HuH-7.5 (cell line): ENCODE results near the gene AOC3.
"Not testable (repeated sequence)": the region's sequence is repeated elsewhere in the genome, so short reads cannot be mapped to it uniquely, and the experiment has no call there.

ENCODE experiments used
- DNase-seq: peaks from one replicate; pipeline ENCODE4 v3.0.0; 2011; ENCODE audit warnings: low spot score

AOC3 gene

DNA sequence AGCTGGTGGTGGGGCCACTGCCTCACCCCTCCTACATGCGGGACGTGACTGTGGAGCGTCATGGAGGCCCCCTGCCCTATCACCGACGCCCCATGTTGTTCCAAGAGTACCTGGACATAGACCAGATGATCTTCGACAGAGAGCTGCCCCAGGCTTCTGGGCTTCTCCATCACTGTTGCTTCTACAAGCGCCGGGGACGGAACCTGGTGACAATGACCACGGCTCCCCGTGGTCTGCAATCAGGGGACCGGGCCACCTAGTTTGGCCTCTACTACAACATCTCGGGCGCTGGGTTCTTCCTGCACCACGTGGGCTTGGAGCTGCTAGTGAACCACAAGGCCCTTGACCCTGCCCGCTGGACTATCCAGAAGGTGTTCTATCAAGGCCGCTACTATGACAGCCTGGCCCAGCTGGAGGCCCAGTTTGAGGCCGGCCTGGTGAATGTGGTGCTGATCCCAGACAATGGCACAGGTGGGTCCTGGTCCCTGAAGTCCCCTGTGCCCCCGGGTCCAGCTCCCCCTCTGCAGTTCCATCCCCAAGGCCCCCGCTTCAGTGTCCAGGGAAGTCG lies 16.8 kb downstream of the AOC3 start:
- DNase-seq: not testable (repeated sequence)

DNA sequence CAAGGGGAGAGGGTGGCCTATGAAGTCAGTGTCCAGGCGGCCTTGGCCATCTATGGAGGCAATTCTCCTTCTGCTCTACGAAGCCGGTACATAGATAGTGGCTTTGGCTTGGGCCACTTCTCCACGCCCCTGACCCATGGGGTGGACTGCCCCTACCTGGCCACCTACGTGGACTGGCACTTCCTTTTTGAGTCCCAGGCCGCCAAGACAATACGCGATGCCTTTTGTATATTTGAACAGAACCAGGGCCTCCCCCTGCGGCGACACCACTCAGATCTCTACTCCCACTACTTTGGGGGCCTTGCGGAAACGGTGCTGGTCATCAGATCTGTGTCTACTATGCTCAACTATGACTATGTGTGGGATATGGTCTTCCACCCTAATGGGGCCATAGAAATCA lies 17.3 kb downstream of the AOC3 start:
- DNase-seq: no peak

DNA sequence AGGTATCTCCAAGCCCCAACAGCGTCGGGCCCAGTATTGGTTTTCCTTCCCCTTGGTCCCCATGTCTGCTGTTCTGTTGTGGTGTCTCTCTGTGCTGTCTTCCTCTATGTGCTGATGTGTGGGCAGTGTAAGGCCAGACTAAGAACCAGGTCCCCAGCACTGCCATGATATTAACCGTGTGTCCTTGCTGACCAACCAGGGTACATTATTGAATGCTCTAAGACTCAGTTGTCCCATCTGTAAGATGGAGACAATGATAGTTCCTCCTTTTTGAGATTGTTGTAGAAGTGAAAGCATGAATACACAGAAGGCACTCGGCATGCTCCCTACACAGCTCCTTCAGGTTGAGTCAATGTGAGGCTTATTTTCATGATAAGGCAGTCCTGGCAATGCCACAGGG lies 20.6 kb downstream of the AOC3 start:
- DNase-seq: no peak

DNA sequence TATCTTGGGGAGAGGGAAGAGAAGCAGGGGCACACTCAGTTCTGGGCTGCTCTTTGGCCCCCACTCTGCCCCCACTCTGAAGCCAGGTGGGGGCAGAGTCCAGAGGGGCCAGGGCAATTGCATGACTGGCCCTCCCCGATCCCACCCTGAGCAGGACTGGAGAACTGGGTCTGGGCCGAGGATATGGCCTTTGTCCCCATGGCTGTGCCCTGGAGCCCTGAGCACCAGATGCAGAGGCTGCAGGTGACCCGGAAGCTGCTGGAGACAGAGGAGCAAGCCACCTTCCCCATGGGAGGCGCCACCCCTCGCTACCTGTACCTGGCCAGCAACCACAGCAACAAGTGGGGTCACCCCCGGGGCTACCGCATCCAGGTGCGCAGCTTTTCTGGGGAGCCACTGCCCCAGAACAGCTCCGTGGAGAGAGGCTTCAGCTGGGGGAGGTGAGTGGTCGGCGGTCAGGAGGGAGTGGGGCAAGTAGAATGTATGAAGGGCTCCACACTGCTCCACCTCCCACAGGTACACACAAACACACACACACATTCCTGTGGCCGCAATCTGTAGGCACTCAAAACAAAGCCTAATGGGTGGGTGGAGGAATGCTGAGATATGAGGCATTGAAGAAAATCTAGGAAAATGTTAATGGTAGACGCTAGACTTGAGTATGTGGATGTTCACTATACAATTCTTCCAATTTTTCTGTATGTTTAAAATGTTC lies 21.4 kb downstream of the AOC3 start:
- DNase-seq: no peak

DNA sequence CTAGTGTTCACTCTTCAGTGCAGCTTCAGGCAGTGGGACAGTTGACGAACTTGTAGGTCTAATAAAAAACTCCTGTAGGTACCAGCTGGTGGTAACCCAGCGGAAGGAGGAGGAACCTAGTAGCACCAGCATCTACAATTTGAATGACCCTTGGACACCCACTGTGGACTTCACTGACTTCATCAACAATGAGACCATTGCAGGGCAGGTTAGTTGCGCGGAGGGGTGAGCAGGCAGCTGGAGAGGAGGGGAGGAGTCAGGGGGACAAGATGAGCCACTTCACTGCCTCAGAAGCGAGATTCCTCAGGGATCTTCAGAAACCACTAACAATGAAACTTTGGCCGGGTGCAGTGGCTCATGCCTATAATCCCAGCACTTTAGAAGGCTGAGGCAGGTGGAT lies 22.3 kb downstream of the AOC3 start:
- DNase-seq: no peak

DNA sequence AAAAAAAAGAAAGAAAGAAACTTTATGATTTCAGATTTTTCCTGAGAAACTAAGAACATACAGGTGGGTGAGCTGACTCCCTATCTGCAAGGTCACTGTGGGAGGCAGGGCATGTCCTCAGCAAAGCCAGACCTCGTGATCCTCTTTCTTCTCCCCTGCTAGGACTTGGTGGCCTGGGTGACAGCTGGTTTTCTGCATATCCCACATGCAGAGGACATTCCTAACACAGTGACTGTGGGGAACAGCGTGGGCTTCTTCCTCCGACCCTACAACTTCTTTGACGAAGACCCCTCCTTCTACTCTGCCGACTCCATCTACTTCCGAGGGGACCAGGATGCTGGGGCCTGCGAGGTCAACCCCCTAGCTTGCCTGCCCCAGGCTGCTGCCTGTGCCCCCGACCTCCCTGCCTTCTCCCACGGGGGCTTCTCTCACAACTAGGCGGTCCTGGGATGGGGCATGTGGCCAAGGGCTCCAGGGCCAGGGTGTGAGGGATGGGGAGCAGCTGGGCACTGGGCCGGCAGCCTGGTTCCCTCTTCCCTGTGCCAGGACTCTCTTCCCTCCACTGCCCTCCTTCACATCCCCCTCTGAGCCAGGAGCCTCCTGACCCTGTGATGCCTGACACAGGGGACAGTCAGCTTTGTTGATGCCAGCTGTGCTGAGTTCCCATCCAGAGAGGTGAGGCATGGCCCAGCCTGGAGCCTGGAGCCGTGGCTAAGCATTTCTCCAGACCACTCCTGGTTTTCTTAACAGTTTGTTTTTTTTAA lies 23.1 kb downstream of the AOC3 start:
- DNase-seq: not testable (repeated sequence)

DNA sequence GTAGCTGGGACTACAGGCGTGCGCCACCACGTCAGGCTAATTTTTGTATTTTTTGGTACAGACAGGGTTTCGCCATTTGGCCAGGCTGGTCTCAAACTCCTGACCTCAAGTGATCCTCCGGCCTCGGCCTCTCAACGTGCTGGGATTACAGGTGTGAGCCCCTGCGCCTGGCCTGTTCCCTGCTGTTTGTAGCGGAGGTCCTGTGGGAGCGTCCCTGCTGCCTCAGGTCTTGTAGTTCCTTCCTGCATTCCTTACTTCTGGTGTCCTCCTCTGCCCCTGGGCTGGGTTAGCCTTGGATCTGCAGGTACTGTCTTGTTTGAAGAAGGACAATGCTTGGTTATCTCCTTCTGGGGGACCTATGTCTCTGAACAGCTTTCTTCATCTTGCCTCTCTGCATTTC lies 26.0 kb downstream of the AOC3 start:
- no peak for DNase-seq

DNA sequence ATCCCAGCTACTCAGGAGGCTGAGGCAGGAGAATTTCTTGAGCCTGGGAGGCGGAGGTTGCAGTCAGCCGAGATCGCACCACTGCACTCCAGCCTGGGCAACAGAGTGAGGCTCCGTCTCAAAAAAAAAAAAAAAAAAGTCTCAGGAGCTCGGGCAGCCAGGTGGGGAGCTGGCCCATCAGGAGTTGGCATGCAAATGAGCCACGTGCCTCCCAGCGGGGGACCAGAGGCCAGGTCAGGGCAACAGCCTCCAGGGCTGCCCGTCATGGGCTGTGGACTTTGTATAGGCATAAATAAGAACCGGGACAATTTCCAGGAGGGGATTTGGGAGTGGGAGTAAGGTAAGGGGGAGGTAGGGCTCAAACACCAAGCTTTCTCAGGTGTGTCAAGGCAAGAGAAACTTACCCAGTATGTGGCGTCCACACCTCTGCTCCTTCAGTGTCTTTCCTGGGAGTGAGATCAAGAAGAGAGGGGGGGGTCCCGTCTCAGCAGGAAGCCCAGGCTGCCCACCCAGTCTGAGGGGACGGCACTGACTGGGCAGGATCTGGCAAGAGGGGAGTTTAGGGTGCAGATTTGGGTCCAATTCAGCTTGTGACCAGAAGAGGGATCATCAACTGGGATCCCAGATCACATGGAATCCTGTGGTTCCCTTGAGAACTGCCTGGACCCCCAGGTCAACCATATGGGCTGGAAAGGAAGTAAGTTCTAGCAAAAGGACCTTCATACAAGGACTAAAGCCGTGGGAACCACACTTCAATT lies 27.3 kb downstream of the AOC3 start:
- peak; percentile 62 for DNase-seq

DNA sequence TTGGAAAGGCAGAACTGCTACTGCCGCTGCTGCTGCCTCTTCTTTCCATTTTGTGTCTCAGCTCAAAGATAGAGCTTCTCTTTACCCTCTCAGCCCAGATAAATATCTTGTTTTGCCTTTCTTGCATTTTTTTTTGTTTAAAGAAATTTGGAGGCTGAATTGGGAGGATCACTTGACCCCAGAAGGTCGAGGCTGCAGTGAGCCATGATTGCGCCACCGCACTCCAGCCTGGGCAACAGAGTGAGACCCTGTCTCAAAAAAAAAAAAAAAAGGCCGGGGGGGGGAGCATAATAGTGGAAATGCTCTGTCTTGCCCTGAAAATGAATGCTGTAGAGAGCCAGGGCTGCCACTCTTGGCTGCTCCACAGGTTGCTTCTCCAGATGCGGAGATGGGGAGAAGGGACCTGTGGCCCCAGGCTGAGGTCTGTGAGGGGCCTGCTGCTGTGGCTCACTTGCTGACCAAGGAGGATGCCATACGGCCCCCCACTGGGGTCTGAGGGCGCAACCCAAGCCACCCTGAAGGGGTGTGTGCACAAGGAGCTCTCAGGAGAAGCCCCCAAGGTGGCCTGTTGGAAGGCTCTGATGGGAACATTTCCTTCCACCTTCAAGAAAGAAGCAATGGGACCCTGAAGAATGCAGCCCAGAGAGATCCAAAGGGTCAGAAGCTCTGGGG lies 28.1 kb downstream of the AOC3 start:
- no peak for DNase-seq

DNA sequence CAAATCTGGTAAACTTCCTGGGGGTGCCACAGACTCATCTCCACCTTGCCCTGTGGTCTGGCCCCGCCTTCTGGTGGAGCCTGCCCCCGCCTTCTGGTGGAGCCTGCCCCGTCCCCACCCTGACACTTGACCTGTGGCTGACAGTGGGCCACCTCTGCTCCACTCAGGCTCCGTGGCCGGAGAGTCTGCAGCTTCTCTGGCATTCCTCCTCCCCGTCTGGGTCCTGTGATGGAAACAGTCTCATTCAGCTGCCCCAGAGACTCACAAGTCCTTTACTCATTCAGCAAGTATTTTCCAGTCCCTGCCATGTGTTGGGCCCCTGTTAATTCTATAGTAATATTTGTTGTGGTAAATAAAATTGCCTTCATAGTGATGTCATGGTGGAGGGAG lies 28.6 kb downstream of the AOC3 start:
- no peak for DNase-seq

DNA sequence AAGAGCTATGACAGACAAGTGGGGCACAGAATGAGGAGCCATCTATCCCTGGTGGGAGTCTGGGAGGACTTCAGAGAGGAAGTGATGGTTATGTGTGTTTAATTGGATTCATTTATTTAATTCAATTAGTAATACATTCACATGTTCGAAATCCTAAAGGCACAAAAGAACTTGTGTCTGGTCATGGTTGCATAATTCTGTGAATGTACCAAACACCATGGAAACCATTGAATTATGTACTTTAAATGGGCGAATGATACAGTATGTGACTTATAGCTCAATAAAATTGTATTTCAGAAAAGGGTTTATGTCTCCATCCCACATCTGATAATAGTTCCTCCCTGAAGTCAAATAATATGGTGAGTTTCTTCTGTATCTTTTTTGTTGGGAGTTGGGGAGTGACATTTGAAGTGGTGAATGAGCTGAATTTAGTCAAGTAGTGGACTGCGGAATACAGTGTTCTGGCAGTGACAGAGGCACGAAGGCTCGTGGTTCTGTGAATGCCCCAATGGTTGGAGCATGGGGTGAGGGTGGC lies 29.8 kb downstream of the AOC3 start:
- DNase-seq: no peak

DNA sequence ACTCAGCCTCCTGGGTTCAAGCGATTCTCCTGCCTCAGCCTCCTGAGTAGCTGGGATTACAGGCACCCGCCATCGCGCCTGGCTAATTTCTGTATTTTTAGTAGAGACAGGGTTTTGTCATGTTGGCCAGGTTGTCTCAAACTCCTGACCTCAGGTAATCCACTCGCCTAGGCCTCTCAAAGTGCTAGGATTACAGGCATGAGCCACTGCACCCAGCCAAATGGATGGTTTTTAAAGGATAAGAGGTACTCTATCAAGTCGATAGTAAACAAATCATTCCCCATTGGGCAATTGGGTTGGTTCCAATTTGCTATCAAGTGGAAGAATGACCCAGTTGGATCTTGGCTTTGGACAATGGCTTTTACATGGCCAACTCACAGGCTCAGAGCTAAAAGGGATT lies 30.7 kb downstream of the AOC3 start:
- not testable (repeated sequence) for DNase-seq

DNA sequence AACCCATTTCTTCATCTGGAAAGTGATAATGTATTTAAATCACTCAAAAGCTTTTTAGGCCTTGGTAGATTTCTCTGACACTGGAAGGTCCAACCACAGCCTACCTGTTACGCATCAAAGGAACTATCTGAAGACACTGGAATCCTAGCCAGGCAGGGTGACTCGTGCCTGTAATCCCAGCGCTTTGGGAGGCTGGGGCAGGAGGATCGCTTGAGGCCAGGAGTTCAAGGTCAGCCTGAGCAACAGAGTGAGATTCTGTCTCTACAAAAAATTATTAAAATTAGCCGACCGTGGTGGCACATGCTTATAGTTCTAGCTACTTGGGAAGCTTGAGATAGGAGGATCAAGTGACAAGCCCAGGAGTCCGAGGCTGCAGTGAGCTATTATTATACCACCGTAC lies 31.2 kb downstream of the AOC3 start:
- DNase-seq: no peak

DNA sequence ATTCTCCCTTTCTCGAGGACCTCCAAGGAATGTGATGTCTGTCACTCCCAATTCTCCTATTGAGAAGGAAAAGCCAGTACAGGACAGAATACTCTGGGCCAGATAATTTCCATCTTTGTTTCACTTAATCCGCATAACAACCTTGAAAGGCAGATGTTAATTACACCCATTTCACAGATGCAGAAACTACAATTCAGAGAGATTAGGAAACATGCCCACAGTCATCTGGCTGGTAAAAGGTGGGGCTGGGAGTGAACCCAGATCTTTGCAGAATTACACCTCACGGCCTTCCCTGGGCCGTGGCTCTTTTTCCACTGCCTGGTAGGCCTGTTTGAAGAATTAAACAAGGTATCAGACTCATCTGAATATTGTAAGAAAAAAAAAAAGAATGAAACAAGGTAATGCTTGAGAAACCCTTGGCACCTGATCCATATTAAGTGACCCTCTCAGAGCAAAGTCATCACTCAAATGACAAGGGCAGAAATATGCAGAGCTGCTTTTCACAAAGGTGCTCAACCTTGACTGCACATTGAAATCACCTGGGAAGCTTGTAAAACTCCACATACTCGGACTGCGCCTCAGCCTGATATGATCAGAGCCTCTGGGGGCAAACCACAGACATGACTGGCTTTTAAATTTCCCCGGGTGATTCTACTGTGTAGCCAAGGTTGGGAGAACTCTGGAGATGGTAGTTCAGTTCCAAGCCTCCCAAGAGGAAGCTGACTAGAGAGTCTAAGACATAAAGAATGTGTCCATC lies 33.0 kb downstream of the AOC3 start:
- DNase-seq: no peak

DNA sequence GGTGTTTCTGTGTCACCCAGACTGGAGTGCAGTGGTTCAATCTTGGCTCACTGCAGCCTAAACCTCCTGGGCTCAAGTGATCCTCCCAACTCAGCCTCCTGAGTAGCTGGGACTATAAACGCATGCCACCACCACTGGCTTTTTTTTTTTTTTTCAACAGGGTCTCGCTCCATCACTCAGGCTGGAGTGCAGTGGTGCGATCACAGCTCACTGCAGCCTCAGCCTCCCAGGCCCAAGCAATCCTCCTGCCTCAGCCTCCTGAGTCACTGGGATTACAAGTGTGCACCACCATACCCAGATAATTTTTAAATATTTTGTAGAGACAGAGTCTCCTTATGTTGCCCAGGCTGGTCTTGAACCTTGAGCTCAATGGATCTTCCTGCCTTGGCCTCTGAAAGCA lies 34.8 kb downstream of the AOC3 start:
- not testable (repeated sequence) for DNase-seq

DNA sequence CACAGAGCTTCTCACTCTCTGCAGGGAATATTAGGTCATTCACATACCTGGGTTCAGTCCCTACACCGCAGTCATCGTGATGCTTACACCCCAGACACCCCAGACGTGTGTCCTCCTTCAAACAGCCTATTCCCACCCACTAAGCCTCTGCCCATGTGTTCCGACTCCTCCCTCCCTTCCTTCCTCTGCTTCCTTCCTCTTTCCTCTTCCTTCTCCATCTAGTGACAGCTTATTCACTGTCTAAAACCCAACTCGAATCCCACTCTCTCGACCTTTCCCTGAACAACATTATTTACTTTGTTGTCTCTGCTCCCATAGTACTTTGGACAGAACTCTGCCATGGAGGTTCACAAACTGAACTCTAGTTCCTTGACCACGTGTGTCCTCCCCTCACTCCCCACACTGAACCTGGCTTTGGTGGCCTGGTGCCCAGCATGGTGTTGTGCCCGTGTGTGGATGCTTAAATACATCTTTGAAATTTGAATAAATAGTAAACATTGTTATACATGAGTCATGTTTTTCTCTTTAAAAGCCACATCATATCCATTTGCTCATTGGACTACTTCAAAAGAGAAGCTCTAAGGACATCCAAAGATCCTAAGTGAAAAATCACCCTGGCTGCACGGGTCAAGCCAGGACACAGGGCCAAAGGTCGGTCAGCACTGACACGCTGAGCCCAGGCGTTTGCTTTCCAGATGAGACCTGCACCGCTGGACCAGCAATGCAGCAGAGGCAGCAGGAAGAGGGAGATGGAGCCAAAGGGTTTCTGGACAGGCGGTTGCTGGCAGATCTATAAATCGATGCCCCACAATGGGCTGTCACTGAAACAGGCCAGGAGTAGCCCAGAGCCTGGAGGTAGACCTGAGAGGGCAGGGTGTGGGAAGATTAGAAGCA lies 35.5 kb downstream of the AOC3 start:
- peak; percentile 67 for DNase-seq

DNA sequence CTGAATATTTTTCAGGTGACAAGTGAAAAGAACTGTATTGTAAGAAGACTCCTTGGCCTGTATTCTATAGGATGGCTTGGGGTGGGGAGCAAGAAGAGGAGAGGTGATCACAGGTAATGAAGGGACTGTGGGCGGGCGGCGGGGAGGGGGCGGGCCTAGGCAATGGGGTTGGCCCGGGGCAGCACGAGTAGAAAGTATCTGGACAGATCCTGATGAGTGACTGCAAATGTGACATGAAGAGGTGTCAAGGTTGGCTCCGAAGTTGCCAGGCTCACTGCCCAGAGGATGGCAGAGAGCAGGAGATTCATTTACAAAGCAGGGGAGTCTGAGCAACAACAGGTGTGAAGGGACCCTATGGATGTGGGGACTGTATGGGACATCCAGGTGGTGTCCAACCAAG lies 38.8 kb downstream of the AOC3 start:
- no peak for DNase-seq

DNA sequence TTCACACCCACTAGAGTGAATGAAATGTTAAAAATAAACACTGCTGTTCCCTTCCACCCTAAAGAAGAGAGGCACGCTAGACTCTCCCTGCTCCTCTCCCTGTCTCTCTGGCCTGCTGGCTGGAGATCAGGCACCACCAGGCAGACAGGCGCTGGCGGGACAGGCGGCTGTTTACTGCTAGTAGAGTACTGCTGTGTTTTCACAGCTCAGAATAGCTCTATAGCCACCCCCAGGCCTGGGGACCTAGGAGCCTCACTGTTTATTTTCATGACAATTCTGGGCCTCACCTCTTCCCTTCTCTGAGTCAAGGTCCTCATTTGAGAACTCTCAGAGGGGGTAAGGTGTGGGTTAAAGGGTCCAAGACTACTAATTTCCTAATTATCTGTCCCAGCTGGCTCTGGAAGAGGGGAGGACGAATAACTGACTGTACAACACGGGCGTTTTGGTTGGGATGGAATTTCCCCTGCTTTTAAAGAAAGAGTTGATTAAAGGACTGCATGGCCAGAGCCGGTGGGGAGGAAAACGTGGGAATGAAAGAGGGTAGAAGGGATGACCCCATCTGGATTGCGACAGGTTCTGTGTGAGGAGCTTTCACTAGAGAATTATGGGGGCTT lies 40.6 kb downstream of the AOC3 start:
- DNase-seq: peak; percentile 65

DNA sequence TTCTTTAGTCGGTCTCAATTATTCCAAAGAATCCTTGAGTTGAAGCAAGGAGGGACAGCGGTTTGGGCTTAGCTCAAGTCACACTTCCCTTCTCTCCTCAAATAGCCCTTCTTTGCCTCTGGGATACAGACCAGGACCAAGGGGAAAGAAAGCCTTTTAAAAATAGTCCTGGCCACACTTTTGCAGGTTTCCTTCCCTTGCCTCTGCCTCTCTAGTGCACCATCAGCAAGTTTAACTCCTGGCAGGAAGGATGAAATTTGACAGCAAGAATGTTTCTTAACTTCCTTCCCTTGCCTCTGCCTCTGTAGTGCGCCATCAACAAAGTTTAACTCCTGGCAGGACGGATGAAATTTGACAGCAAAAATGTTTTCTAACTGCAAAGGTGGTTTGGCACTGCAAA lies 42.4 kb downstream of the AOC3 start:
- no peak for DNase-seq
